HEK293 (cell line): ENCODE results near the gene SLAMF1.

Source experiments
- CTCF ChIP-seq: fragments of 450-650 bp; formaldehyde crosslinking; IDR thresholded peaks from 2 replicates; pipeline ENCODE4 v1.5.1; 2016; ENCODE audit warnings: missing biosample characterization, missing genetic modification characterization
- ZBTB10 ChIP-seq: fragments of 450-650 bp; formaldehyde crosslinking; IDR thresholded peaks from 2 replicates; pipeline ENCODE4 v1.5.1; 2016; ENCODE audit warnings: missing biosample characterization, missing genetic modification characterization
- ZBTB20 ChIP-seq: fragments of 450-650 bp; formaldehyde crosslinking; IDR thresholded peaks from 2 replicates; pipeline ENCODE4 v1.5.1; 2016; ENCODE audit warnings: missing biosample characterization, missing genetic modification characterization

- no peak for TF ChIP-seq ZBTB20 (tag by site-specific recombination)
- no peak for TF ChIP-seq CTCF (tag by site-specific recombination)
- no peak for TF ChIP-seq ZBTB10 (tag by site-specific recombination)
These were observed 62.1 kb downstream of the SLAMF1 start for GRCh38 chr1:160584784-160585183.
